NOMO-1 (cell line): Measurements from ENCODE around the gene TSPAN10.

Source experiments
- DNase-seq, 2 experiments: peaks; one replicate each; lab custom pipeline; 2025; ENCODE audit not compliant: unreplicated experiment in 2 of 2; lab: John Stamatoyannopoulos, UW

The TSPAN10 gene

GRCh38 chr17:81659038-81659437, 22.0 kb downstream of the TSPAN10 start:
- no peak for DNase-seq

DNA sequence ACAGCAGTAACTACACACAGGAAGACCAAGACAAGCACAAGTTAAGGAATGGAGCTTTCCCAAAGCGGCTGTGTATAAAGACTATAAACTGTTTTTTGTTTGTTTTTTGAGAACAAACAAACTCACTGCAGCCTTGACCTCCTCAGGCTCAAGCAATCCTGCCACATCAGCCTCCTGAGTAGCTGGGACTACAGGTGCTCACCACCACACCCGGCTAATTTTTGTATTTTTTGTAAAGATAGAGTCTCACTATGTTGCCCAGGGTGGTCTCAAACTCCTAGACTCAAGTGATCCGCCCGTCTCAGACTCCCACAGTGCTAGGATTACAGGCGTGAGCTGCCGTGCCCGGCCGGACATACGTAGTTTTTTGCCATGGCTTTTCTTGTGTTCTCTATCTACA, 23.4 kb downstream of the TSPAN10 start:
- no peak for DNase-seq

DNA sequence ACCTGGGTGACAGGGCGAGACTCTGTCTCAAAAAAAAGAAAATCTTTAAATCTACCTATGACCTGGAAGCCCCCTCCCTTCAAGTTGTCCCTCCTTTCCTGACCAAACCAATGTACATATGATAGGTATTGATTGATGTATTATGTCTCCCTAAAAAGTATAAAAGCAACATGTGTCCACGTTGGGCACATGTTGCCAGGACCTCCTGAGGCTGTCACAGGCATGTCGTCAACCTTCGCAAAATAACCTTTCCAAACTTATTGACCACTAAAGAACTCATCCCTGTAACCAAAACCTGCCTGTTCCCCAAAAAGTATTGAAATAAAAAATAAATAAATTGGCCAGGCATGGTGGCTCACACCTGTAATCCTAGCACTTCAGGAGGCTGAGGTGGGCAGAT, 25.0 kb downstream of the TSPAN10 start:
- no peak for DNase-seq

GRCh38 chr17:81664051-81664470, 27.1 kb downstream of the TSPAN10 start:
- no peak for DNase-seq

GRCh38 chr17:81665205-81666091, 28.5 kb downstream of the TSPAN10 start:
- DNase-seq, result peak in 1 of 2 experiments; percentile 18

GRCh38 chr17:81666092-81666341, 29.0 kb downstream of the TSPAN10 start:
- peak in 1 of 2 experiments; percentile 44 for DNase-seq

GRCh38 chr17:81666342-81667191, 29.6 kb downstream of the TSPAN10 start, which contains the start of the genes CCDC137 and OXLD1:
Gene CCDC137 (plus strand): TSS chr17:81666737. CDS start chr17:81666767, 30 bp downstream.
Gene OXLD1 (minus strand): TSS chr17:81666605. CDS start chr17:81666577, 28 bp downstream.
- DNase-seq, result peak; percentile 92 to 95

- peak; percentile 10 to 54 for DNase-seq
These were observed 30.8 kb downstream of the TSPAN10 start for GRCh38 chr17:81667754-81668153.

- no peak for DNase-seq
These were observed 35.5 kb downstream of the TSPAN10 start for GRCh38 chr17:81672504-81672903.

- no peak for DNase-seq
These were observed 36.0 kb downstream of the TSPAN10 start for GRCh38 chr17:81672954-81673353.

DNA sequence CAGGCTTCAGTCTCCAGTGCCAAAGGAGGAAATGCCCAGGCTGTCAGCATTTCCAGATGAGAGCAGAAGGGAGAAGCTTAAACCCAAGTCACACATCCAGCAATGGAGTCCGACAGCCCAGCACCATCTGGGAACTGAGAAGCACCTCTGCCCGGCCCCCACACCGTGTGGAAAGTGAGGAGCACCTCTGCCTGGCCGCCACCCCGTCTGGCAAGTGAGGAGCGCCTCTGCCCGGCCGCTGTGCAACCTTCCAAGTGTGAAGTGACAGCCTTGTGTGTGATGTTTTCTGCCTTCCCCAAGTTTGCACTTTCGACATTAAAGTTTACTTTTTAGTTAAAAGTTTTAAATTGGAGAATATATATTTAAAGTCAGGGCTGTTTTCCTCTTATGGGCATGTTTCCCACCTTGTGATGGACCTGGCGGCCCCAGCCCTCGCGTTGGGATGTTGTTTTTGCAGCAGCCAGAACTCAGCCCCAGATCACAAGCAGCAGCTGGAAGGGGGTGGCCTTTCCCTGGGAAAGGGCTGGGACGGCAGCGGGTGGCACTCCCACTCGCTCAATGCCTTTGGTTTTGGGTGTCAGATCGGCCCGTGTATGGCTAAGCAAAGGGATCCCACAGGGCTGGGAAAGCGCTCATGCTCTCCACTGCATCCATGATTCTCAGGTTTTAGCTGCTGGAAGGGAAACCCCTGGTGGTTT, 36.7 kb downstream of the TSPAN10 start:
- DNase-seq, result no peak

DNA sequence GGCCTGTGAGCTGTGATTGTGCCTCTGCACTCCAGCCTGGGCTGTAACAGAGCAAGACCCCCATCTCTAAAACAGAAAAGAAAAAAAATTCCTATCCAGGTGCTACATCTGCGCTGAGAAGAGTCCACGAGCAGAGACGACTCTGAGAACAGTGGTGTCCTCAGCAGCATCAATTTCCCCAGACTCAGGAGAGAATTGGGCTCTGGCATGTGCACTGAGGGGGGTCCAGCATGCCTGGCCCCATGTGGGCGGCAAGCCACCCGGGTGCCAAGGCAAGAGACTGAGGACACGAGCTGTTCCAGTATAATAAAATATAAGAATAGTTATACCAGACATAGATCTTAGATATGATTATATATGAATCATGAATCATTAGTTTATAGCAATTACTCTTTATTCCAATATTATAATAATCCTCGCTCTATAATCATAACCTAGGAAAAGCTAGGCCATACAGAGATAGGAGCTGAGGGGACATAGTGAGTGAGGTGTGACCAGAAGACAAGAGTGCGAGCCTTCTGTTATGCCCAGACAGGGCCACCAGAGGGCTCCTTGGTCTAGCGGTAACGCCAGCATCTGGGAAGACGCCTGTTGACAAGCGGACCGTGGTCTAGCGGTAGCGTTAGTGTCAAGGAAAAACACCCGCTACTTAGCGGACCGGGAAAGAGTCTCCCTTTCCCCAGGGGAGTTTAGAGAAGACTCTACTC, 38.7 kb downstream of the TSPAN10 start:
- DNase-seq, result peak in 1 of 2 experiments; percentile 13

DNA sequence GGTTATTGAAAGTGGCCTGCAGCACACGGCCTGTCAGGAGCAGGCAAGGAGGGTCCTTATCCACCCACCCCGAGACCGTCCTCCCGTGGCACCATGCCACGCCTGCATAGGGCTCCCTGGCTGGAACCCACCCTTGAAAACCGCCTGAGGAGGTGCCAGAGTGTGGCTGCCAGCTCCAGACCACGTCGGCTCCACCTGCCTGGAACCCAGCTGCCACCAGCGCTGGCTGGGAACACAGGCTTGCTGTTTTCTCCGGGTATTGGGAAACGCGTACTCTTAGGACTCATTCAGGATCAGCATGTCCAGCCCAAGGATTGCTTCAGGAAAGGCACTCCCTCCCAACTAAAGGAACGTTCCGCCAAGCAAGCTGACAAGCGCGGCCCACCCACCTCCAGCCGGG, 39.9 kb downstream of the TSPAN10 start:
- DNase-seq, result no peak

DNA sequence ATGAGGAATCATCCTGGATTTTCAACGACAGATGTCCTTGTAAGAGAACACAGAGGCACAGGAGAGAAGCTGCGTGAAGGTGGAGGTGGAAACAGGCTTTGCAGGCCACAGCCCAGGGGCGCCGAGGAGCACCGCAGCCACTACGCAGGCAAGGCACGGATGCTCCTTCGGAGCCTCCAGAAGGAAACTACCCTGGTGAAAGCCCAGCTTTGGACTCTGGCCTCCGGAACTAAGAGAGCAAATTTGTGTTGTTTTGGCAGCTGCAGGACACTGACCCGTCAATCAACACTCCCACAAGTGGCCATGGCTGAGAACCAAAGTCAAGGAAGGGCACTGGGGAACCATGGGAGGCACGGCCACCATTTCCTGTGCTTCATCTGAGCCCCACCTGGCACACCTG, 43.2 kb downstream of the TSPAN10 start:
- no peak for DNase-seq

GRCh38 chr17:81681672-81682071, 44.7 kb downstream of the TSPAN10 start:
- DNase-seq, result no peak

DNA sequence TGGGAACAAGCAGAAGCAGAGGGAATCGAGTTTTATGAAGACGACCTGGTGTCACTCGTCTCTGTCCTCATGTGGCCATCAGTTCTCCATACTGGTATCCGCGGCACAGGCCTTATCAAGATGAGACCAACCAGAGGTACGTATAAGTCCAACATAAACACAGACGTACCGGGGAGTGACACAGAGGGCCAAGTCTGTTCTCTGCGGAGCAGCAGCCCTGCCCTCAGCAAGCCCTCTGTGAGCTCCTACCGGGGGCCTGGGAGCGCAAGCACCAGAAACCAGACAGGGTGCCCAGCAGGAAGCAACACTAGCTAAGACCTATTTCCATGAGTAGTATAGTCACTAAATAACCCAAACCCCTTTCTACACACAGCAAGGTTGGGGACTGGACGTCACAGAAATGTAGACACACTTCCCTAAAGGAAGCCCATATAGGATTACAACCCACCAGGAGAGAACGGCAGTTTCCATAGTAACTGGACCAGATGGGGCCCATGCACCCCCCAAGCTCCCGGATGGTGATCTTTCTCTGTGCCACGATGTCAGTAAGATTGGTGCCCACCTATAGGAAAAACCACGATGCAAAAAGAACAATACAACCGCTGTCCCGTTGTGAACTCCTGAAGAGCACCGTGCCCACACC, 45.7 kb downstream of the TSPAN10 start:
- no peak for DNase-seq

- no peak for DNase-seq
These were observed 46.2 kb downstream of the TSPAN10 start for GRCh38 chr17:81683208-81683583.

DNA sequence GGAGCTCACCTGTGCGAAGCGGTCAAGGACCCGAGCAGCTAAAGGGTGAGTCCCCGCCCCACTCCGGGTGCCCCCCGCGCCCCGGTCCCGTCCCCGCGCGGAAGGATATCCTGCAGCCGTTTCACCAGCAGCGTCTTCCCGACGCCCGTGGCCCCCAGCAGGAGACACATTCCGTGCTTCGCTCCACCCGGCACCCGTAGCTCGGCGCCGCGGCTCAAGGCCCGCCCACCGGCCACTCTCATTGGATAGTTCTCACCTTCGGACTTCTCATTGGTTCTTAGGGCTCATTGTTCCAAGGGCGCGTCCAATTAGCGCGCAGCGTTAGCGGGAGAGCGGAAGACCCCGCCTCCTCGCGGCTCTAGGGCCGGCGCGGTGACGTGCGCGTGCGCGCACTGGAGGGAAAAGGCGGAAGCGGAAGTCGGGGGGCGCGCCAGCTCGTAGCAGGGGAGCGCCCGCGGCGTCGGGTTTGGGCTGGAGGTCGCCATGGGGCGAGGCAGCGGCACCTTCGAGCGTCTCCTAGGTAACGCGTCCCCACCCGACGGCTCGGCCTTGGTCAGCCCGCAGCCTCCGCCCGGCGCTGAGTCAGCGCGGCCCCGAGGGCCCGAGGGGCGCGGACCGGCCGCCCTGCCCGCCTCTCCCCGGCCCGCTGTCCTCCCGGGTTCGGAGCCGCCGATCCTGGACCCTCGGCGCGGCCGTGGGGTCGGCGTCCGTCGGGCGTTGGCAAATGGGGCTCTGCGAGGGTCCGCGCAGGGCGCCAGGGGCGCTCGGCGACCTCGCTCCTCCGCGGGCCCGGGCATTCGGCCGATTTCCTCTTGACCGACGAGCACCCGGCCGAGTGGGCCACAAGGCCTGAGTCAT, 46.8 kb downstream of the TSPAN10 start, which contains the start of the genes ARL16 and HGS:
TSS of gene ARL16 (minus strand) at position 214 of the 858 bp plus-strand sequence. CDS start at position 170, 44 bp downstream.
TSS of gene HGS (plus strand) at position 428 of the 858 bp plus-strand sequence. CDS start at position 484, 56 bp downstream.
- peak; percentile 98 to 99 for DNase-seq

DNA sequence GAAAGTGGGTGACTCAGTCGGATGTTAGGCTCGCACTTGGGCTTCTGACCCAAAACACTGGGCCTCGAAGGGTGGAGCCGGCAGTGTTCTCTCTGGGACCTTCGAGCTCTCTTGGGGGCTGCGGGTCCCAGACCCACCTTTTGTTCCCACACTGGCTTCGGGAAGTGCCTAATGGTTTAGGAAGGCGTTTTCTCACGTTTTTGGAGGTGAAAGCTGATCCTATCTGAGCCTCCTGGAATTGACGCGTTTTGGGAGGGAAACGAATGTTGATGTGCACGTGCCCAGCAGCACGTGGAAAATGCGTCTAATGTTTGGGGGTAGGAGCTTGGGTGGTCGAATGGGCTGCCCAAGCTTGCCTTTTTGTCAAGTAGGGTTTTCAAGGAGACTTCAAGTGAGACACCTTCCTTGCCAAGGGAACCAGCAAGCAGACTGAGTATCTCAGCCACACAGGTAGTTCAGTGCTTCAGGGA, 47.5 kb downstream of the TSPAN10 start:
- DNase-seq, result no peak
